Measurements from ENCODE around the gene FHIT.

- no peak for TF ChIP-seq CTCF (IDR thresholded peaks at IDR 0.05; ENCODE audit: poor library complexity)
- no peak for TF ChIP-seq EZH2phosphoT487 (IDR thresholded peaks at IDR 0.05; ENCODE audit: low read depth, severe bottlenecking, unreplicated experiment)
- no peak for TF ChIP-seq EZH2 (IDR thresholded peaks at IDR 0.05; ENCODE audit: borderline replicate concordance)
These were observed 334.7 kb downstream of the FHIT start for GRCh38 chr3:60916546-60916945.

Measured in hepatocyte (in vitro differentiated cells).